ENCODE measurements around the gene RMC1.
A peak's percentile ranks its signal among the peaks of the same experiment; 100 is the strongest.

RMC1 gene

DNA sequence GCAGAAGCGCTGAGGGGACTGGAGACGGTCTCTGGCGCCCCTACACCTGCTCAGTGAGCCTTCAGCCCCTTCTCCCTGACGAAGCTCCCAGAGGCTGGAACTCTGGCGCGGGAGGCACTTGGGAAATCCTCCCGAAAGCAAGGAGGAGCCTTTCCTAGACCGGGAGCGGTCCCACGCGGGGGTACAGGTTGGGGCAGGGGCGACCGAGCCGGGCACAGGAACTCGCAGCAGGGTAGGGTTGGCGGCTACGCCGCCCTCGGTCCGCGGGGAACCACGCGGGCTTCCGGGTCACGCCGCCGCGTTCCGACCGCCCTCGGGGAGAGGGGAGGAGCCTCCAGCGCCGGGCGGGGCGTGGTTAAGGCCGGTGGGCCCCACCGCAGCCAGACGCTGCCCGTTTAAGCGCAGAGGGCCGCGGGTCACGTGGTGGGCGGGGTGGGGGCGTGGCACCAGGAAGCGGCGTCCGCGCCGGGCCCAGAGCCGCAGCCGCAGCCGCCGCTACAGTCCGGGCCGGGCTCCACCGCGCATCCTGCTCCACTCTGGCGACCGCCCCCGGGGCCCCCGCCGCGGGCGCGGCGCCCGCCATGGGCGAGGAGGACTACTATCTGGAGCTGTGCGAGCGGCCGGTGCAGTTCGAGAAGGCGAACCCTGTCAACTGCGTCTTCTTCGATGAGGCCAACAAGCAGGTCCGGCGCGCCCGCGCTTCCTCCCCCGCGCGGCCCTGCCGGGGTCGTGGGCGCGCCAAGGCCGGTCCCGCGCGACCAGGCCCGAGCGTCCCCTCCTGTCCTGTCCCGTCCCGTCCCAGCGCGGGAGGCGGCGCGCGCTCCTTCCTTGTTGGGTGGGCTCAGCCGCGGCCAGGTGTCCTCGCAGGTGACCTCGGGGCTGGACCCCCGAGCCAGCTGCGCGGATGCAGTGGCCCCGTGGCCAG lies at the start of gene RMC1:
Gene RMC1 (plus strand): TSS at position 474 of the 925 bp plus-strand sequence. CDS start 108 bp downstream, at position 582.
- DNase-seq: peak; percentile 95
- peaks cover 19% of the 10 kb centered on the region; the same call in 1 of the 2 replicates for H3K36me3 ChIP-seq
- peak within 1 kb of the TSS; percentile 79 for H3K27ac ChIP-seq
- H3K9me3 ChIP-seq (ENCODE audit: severe bottlenecking): no peaks in the 10 kb centered on the region
- H3K27me3 ChIP-seq (ENCODE audit: insufficient read depth, low read depth, severe bottlenecking): no peaks in the 10 kb centered on the region
- TF ChIP-seq, protein P1, sequence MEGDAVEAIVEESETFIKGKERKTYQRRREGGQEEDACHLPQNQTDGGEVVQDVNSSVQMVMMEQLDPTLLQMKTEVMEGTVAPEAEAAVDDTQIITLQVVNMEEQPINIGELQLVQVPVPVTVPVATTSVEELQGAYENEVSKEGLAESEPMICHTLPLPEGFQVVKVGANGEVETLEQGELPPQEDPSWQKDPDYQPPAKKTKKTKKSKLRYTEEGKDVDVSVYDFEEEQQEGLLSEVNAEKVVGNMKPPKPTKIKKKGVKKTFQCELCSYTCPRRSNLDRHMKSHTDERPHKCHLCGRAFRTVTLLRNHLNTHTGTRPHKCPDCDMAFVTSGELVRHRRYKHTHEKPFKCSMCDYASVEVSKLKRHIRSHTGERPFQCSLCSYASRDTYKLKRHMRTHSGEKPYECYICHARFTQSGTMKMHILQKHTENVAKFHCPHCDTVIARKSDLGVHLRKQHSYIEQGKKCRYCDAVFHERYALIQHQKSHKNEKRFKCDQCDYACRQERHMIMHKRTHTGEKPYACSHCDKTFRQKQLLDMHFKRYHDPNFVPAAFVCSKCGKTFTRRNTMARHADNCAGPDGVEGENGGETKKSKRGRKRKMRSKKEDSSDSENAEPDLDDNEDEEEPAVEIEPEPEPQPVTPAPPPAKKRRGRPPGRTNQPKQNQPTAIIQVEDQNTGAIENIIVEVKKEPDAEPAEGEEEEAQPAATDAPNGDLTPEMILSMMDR (IDR thresholded peaks at IDR 0.05; ENCODE audit: low read depth, low read length): peak; percentile 31
- peak within 1 kb of the TSS; percentile 89 for H3K4me3 ChIP-seq (ENCODE audit: low read depth, low read length)

DNA sequence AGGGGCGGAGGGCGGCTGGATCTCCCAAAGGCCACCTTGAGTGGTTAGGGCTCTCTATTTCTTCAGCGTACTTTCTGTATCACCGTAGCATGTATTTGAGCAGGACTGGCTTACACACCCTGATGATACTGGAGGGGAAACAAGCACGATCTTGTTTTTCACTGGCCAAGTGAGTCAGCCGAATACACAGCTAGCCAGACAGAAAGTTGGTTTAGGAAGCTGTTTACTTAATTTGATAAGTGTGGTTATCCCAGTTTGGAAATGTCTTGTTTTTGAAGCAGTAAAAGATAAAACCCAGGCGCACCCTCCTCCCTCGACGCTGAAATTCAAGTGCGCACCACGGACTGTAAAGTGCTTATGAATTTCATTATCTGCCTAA lies 49.6 kb upstream of the RMC1 start:
- Histone ChIP-seq H3K27ac (peak overlapping the region; percentile 87), H3K36me3 (peaks cover 15% of the 10 kb centered on the region), H3K4me3 (ENCODE audit: low read depth, low read length) (peak overlapping the region; percentile 90), H3K27me3 (ENCODE audit: insufficient read depth, low read depth, severe bottlenecking) (no peaks in the 10 kb centered on the region), H3K9me3 (ENCODE audit: severe bottlenecking) (no peaks in the 10 kb centered on the region)
- no peak for DNase-seq
- TF ChIP-seq, protein P1 (IDR thresholded peaks at IDR 0.05; ENCODE audit: low read depth, low read length): no peak

GRCh38 chr18:23456835-23457234 lies 46.5 kb upstream of the RMC1 start:
- Histone ChIP-seq H3K36me3 (peaks cover 15% of the 10 kb centered on the region), H3K4me3 (ENCODE audit: low read depth, low read length) (no peak overlapping the region), H3K27me3 (ENCODE audit: insufficient read depth, low read depth, severe bottlenecking) (no peaks in the 10 kb centered on the region), H3K9me3 (ENCODE audit: severe bottlenecking) (no peaks in the 10 kb centered on the region), H3K27ac (no peak overlapping the region)
- TF ChIP-seq, protein P1 (IDR thresholded peaks at IDR 0.05; ENCODE audit: low read depth, low read length): no peak
- DNase-seq: no peak

- TF ChIP-seq, protein P1 (IDR thresholded peaks at IDR 0.05; ENCODE audit: low read depth, low read length): no peak
- Histone ChIP-seq H3K4me3 (ENCODE audit: low read depth, low read length) (no peak overlapping the region), H3K27ac (no peak overlapping the region), H3K36me3 (peaks cover 30% of the 10 kb centered on the region), H3K27me3 (ENCODE audit: insufficient read depth, low read depth, severe bottlenecking) (no peaks in the 10 kb centered on the region), H3K9me3 (ENCODE audit: severe bottlenecking) (no peaks in the 10 kb centered on the region)
- DNase-seq: no peak
Observed at GRCh38 chr18:23458830-23459529, 44.3 kb upstream of the RMC1 start.

DNA sequence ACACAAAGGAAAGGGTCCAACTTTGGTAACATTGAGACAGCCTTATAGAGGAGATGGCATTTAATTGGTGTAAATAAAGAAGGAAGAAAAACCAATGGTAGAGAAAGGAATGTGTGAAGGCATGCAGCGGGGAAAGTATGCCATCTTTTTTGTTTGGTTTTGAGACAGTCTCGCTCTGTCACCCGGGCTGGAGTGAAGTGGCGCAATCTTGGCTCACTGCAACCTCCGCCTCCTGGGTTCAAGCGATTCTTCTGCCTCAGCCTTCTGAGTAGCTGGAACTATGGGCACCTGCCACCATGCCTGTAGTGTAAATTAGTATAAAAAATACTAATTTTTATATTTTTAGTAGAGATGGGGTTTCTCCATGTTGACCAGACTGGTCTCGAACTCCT lies 43.8 kb upstream of the RMC1 start:
- H3K36me3 ChIP-seq: peaks cover 35% of the 10 kb centered on the region
- DNase-seq: no peak
- H3K27me3 ChIP-seq (ENCODE audit: insufficient read depth, low read depth, severe bottlenecking): no peaks in the 10 kb centered on the region
- no peak overlapping the region for H3K4me3 ChIP-seq (ENCODE audit: low read depth, low read length)
- H3K27ac ChIP-seq: no peak overlapping the region
- TF ChIP-seq, protein P1 (IDR thresholded peaks at IDR 0.05; ENCODE audit: low read depth, low read length): no peak
- no peaks in the 10 kb centered on the region for H3K9me3 ChIP-seq (ENCODE audit: severe bottlenecking)

All from WERI-Rb-1 (cell line).